WTC11 (cell line): Measurements from ENCODE around the gene SEPSECS. TPM values are rescaled to one million over a fixed set of nuclear protein-coding genes. Genes with fewer than 3 reads are reported as not detected.

Experiments
- ATAC-seq: fragments of 200-7000 bp; cut with Tn5 transposase; 2 replicates; pipeline ENCODE4 v1.10.0; 2021; ENCODE audit warnings: mild to moderate bottlenecking, moderate library complexity
- CTCF ChIA-PET: fragments of 300-600 bp; sonication (Branson Sonifier 250); formaldehyde crosslinking; loops from one replicate; lab custom pipeline; 2021; ENCODE audit warnings: antibody characterized with exemption; lab: Charles Lee
- POLR2A ChIA-PET: fragments of 350-600 bp; sonication (Branson Sonifier 250); formaldehyde crosslinking; loops from one replicate; lab custom pipeline; 2021; ENCODE audit warnings: antibody characterized with exemption; lab: Charles Lee
- DNase-seq: peaks from one replicate; pipeline ENCODE4 v3.0.0; 2021; ENCODE audit warnings: low spot score
- H3K27ac Mint-ChIP-seq: 2 replicates; pipeline ENCODE4 v1.8.0; 2021; ENCODE audit warnings: mixed read lengths
- H3K27me3 Mint-ChIP-seq: 2 replicates; pipeline ENCODE4 v1.8.0; 2021; ENCODE audit warnings: low read depth, mild to moderate bottlenecking, moderate library complexity, mixed read lengths
- H3K36me3 Mint-ChIP-seq: 2 replicates; pipeline ENCODE4 v1.8.0; 2021; ENCODE audit warnings: mixed read lengths
- H3K4me1 Mint-ChIP-seq: 2 replicates; pipeline ENCODE4 v1.8.0; 2022; ENCODE audit warnings: mixed read lengths
- H3K4me3 Mint-ChIP-seq: 2 replicates; pipeline ENCODE4 v1.8.0; 2021; ENCODE audit warnings: mild to moderate bottlenecking, moderate library complexity, mixed read lengths
- H3K9me3 Mint-ChIP-seq: 2 replicates; pipeline ENCODE4 v1.8.0; 2021; ENCODE audit warnings: mixed read lengths
- ARID4B ChIP-seq: sonication (generic); formaldehyde crosslinking; IDR thresholded peaks from 2 replicates; pipeline ENCODE4 v1.8.0; 2023; ENCODE audit warnings: missing genetic modification reagents, mild to moderate bottlenecking, borderline replicate concordance
- E2F4 ChIP-seq: sonication (generic); formaldehyde crosslinking; IDR thresholded peaks from 2 replicates; pipeline ENCODE4 v1.8.1; 2022; ENCODE audit warnings: low read depth, mild to moderate bottlenecking, moderate library complexity, missing genetic modification reagents, borderline replicate concordance
- GABPB1 ChIP-seq: sonication (generic); formaldehyde crosslinking; IDR thresholded peaks from 2 replicates; pipeline ENCODE4 v1.8.1; 2023; ENCODE audit warnings: mild to moderate bottlenecking, missing genetic modification reagents
- GRHL2 ChIP-seq: fragments of 250-450 bp; sonication (Bioruptor Pico); IDR thresholded peaks from 2 replicates; pipeline ENCODE4 v1.8.0; 2022; ENCODE audit warnings: mild to moderate bottlenecking, moderate library complexity; ENCODE audit not compliant: insufficient replicate concordance, severe bottlenecking
- IRF1 ChIP-seq: sonication (generic); formaldehyde crosslinking; IDR thresholded peaks from 2 replicates; pipeline ENCODE4 v1.8.0; 2023; ENCODE audit warnings: missing genetic modification reagents
- NR3C1 ChIP-seq: sonication (generic); formaldehyde crosslinking; conservative IDR thresholded peaks from 2 replicates; pipeline ENCODE4 v1.8.1; 2023; ENCODE audit warnings: low read depth, mild to moderate bottlenecking, missing genetic modification reagents
- RORB ChIP-seq: fragments of 250-450 bp; sonication (Bioruptor Pico); IDR thresholded peaks from 2 replicates; pipeline ENCODE4 v1.9.0; 2021; ENCODE audit warnings: mild to moderate bottlenecking
- SMAD4 ChIP-seq: sonication (generic); formaldehyde crosslinking; IDR thresholded peaks from 2 replicates; pipeline ENCODE4 v1.8.0; 2022; ENCODE audit warnings: mild to moderate bottlenecking, missing genetic modification reagents
- SOX15 ChIP-seq: fragments of 250-450 bp; sonication (Bioruptor Pico); IDR thresholded peaks from 2 replicates; pipeline ENCODE4 v1.9.0; 2021; ENCODE audit warnings: mild to moderate bottlenecking
- USF2 ChIP-seq: sonication (generic); formaldehyde crosslinking; IDR thresholded peaks from 2 replicates; pipeline ENCODE4 v1.8.1; 2023; ENCODE audit warnings: mild to moderate bottlenecking, missing genetic modification reagents, moderate library complexity
- ZBTB43 ChIP-seq: sonication (generic); formaldehyde crosslinking; IDR thresholded peaks from 2 replicates; pipeline ENCODE4 v1.8.1; 2023; ENCODE audit warnings: mild to moderate bottlenecking, missing genetic modification reagents
- ZNF317 ChIP-seq: sonication (generic); formaldehyde crosslinking; IDR thresholded peaks from 2 replicates; pipeline ENCODE4 v1.8.1; 2023; ENCODE audit warnings: low read depth, mild to moderate bottlenecking, moderate library complexity, missing genetic modification reagents, borderline replicate concordance
- ZSCAN18 ChIP-seq: fragments of 250-450 bp; sonication (Bioruptor Pico); IDR thresholded peaks from 2 replicates; pipeline ENCODE4 v2.1.2; 2022; ENCODE audit warnings: mild to moderate bottlenecking, moderate library complexity
- total RNA-seq: library from RNA; stranded (reverse); gene quantifications from 3 replicates; pipeline ENCODE4 v1.2.3, GENCODE V29; 2021
- TF ChIP-seq, protein P1 (sequence below): sonication (generic); formaldehyde crosslinking; IDR thresholded peaks from 2 replicates; pipeline ENCODE4 v1.8.0; 2023; ENCODE audit warnings: mild to moderate bottlenecking, missing genetic modification reagents

The SEPSECS gene
- total RNA-seq, 1 experiment from 2014 or later: 6.2 TPM

GRCh38 chr4:25144870-25145481, 15.3 kb downstream of the SEPSECS start (continued):
- TF ChIP-seq ZSCAN18 (CRISPR knock-in tag) (no peak), GRHL2 (CRISPR knock-in tag) (no peak), SOX15 (CRISPR knock-in tag) (no peak), ZNF317 (CRISPR knock-in tag) (no peak)
- TF ChIP-seq, protein P1, sequence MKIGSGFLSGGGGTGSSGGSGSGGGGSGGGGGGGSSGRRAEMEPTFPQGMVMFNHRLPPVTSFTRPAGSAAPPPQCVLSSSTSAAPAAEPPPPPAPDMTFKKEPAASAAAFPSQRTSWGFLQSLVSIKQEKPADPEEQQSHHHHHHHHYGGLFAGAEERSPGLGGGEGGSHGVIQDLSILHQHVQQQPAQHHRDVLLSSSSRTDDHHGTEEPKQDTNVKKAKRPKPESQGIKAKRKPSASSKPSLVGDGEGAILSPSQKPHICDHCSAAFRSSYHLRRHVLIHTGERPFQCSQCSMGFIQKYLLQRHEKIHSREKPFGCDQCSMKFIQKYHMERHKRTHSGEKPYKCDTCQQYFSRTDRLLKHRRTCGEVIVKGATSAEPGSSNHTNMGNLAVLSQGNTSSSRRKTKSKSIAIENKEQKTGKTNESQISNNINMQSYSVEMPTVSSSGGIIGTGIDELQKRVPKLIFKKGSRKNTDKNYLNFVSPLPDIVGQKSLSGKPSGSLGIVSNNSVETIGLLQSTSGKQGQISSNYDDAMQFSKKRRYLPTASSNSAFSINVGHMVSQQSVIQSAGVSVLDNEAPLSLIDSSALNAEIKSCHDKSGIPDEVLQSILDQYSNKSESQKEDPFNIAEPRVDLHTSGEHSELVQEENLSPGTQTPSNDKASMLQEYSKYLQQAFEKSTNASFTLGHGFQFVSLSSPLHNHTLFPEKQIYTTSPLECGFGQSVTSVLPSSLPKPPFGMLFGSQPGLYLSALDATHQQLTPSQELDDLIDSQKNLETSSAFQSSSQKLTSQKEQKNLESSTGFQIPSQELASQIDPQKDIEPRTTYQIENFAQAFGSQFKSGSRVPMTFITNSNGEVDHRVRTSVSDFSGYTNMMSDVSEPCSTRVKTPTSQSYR (CRISPR knock-in tag): no peak
- TF ChIP-seq, all 79 proteins: peak for 0

DNA sequence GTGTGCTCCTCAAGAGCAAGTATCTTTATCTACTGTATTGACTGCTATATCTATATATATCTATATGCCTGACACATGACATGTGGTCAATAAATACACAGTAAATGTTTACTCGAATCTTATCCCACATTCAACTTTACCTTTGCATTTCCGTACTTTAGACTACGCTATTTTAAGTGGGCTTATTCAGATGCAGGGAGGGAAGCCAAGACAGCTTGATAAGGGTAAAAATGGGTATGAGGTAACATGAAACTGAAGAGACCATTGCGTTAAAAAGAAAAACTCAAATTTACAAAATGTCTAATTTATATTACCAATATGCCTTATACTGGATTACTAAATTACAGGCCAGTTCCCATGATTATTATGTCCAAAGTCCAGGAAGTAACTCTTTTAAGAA, 17.8 kb downstream of the SEPSECS start:
- Mint-ChIP-seq H3K36me3 (peaks cover 11% of the 10 kb centered on the region), H3K4me3 (no peak overlapping the region), H3K27me3 (no peaks in the 10 kb centered on the region), H3K9me3 (no peaks in the 10 kb centered on the region), H3K4me1 (no peaks in the 10 kb centered on the region)
- no peak for DNase-seq
- CTCF ChIA-PET: no interaction called here
- no peak for ATAC-seq
- POLR2A ChIA-PET: no interaction called here
- no peak for TF ChIP-seq ARID4B
- TF ChIP-seq, all 79 proteins: peak for 0
- no peak overlapping the region for H3K27ac Mint-ChIP-seq

GRCh38 chr4:25141592-25141991, 18.7 kb downstream of the SEPSECS start:
- no peaks in the 10 kb centered on the region for H3K27me3 Mint-ChIP-seq
- ChIA-PET POLR2A (no interaction called here), CTCF (no interaction called here)
- H3K9me3 Mint-ChIP-seq: peaks cover 7% of the 10 kb centered on the region
- H3K27ac Mint-ChIP-seq: no peak overlapping the region
- DNase-seq (no peak), ATAC-seq (no peak)
- H3K4me3 Mint-ChIP-seq: no peak overlapping the region
- H3K4me1 Mint-ChIP-seq: no peaks in the 10 kb centered on the region
- peaks cover 19% of the 10 kb centered on the region for H3K36me3 Mint-ChIP-seq
- TF ChIP-seq E2F4 (CRISPR knock-in tag) (no peak), USF2 (CRISPR knock-in tag) (no peak), IRF1 (CRISPR knock-in tag) (no peak), GABPB1 (CRISPR knock-in tag) (no peak), ARID4B (no peak), RORB (CRISPR knock-in tag) (no peak), ZBTB43 (CRISPR knock-in tag) (no peak), NR3C1 (CRISPR knock-in tag) (no peak), SMAD4 (CRISPR knock-in tag) (no peak)
